H1 (cell line): ENCODE data around the gene TAS2R19.

Source experiments
- CTCF ChIP-seq, 3 experiments: IDR thresholded peaks; 1 replicate in 2 of 3; 2 replicates in 1 of 3; pipeline versions ENCODE4 v1.5.1 to v1.6.1; 2011; ENCODE audit warnings: low read length in 3 of 3, mild to moderate bottlenecking in 3 of 3, inconsistent platforms in 2 of 3, low read depth in 1 of 3, moderate library complexity in 1 of 3; ENCODE audit not compliant: insufficient read depth in 1 of 3; ENCODE audit errors: control extremely low read depth in 1 of 3
- GTF2F1 ChIP-seq: IDR thresholded peaks from 2 replicates; pipeline ENCODE4 v1.6.1; 2012; ENCODE audit warnings: low read depth, low read length, improper control_type of control experiment, borderline replicate concordance
- JUND ChIP-seq: IDR thresholded peaks from 2 replicates; pipeline ENCODE4 v1.6.1; 2011; ENCODE audit warnings: mild to moderate bottlenecking, improper control_type of control experiment, low read length
- SIX5 ChIP-seq: IDR thresholded peaks from 2 replicates; pipeline ENCODE4 v1.6.1; 2011; ENCODE audit warnings: mild to moderate bottlenecking, low read depth, low read length

GRCh38 chr12:11031307-11031706, 8.9 kb upstream of the TAS2R19 start, which contains the start of gene TAS2R31:
- TF ChIP-seq SIX5 (no peak), CTCF (IDR thresholded peaks at IDR 0.05; ENCODE audit: control extremely low read depth in 1 of 3, insufficient read depth in 1 of 3, low read depth in 1 of 3, low read length in 3 of 3) (no peak), GTF2F1 (no peak), JUND (no peak)
